Astrocyte (in vitro differentiated cells and primary cell): ENCODE measurements around the gene PRDM2. TPM values are rescaled to one million over a fixed set of nuclear protein-coding genes. Genes with fewer than 3 reads are reported as not detected.

ENCODE experiments used
- DNase-seq: peaks from one replicate; pipeline ENCODE4 v3.0.0-alpha.2; 2010; ENCODE audit warnings: low read depth
- FAIRE-seq: peaks from 2 replicates; lab custom pipeline; 2011; peaks lifted over from hg19 to GRCh38; lab: Jason Lieb, UNC
- H2AFZ ChIP-seq: 2 replicates; pipeline ENCODE4 v1.6.0; 2012; ENCODE audit warnings: low read depth, low read length, inconsistent platforms
- H3K27ac ChIP-seq: 2 replicates; pipeline ENCODE4 v1.5.1; 2011; ENCODE audit warnings: low read depth, low read length, inconsistent platforms
- H3K27me3 ChIP-seq: 2 replicates; pipeline ENCODE4 v1.6.0; 2011; ENCODE audit warnings: low read length, inconsistent platforms; ENCODE audit not compliant: insufficient read depth
- H3K36me3 ChIP-seq: 2 replicates; pipeline ENCODE4 v1.5.1; 2011; ENCODE audit warnings: low read length, inconsistent platforms; ENCODE audit not compliant: insufficient read depth
- H3K4me1 ChIP-seq: 2 replicates; pipeline ENCODE4 v1.5.1; 2011; ENCODE audit warnings: low read length, inconsistent platforms; ENCODE audit not compliant: insufficient read depth
- H3K4me2 ChIP-seq: 2 replicates; pipeline ENCODE4 v1.6.0; 2012; ENCODE audit warnings: low read length, inconsistent platforms
- H3K4me3 ChIP-seq: 2 replicates; pipeline ENCODE4 v1.5.1; 2011; ENCODE audit warnings: low read depth, mild to moderate bottlenecking, low read length, inconsistent platforms; ENCODE audit not compliant: insufficient read depth
- H3K79me2 ChIP-seq: 2 replicates; pipeline ENCODE4 v1.6.0; 2012; ENCODE audit warnings: mild to moderate bottlenecking, low read length, inconsistent platforms; ENCODE audit not compliant: insufficient read depth
- H3K9ac ChIP-seq: 2 replicates; pipeline ENCODE4 v1.6.0; 2012; ENCODE audit warnings: mild to moderate bottlenecking, low read length, inconsistent platforms
- H3K9me3 ChIP-seq: 2 replicates; pipeline ENCODE4 v1.5.1; 2012; ENCODE audit warnings: low read depth, mild to moderate bottlenecking, low read length, inconsistent platforms; ENCODE audit not compliant: insufficient read depth
- H4K20me1 ChIP-seq: 2 replicates; pipeline ENCODE4 v1.6.0; 2012; ENCODE audit warnings: low read length, inconsistent platforms; ENCODE audit not compliant: insufficient read depth
- H3K27ac Mint-ChIP-seq: one replicate; pipeline ENCODE4 v1.8.0; 2021; ENCODE audit warnings: mild to moderate bottlenecking, mixed read lengths; ENCODE audit not compliant: unreplicated experiment
- H3K27me3 Mint-ChIP-seq: one replicate; pipeline ENCODE4 v1.8.0; 2021; ENCODE audit warnings: low read depth, mixed read lengths; ENCODE audit not compliant: unreplicated experiment
- H3K36me3 Mint-ChIP-seq: one replicate; pipeline ENCODE4 v1.8.0; 2021; ENCODE audit warnings: low read depth, mixed read lengths; ENCODE audit not compliant: unreplicated experiment
- H3K4me1 Mint-ChIP-seq: one replicate; pipeline ENCODE4 v1.8.0; 2021; ENCODE audit warnings: low read depth, mixed read lengths; ENCODE audit not compliant: unreplicated experiment
- H3K4me3 Mint-ChIP-seq: one replicate; pipeline ENCODE4 v1.8.0; 2021; ENCODE audit warnings: mild to moderate bottlenecking, moderate library complexity, mixed read lengths; ENCODE audit not compliant: unreplicated experiment
- H3K9me3 Mint-ChIP-seq: one replicate; pipeline ENCODE4 v1.8.0; 2021; ENCODE audit warnings: mild to moderate bottlenecking, mixed read lengths; ENCODE audit not compliant: unreplicated experiment
- EZH2 ChIP-seq: IDR thresholded peaks from 2 replicates; pipeline ENCODE4 v1.6.1; 2012; ENCODE audit warnings: mild to moderate bottlenecking, low read length, inconsistent platforms; ENCODE audit not compliant: insufficient read depth
- total RNA-seq: library from RNA; stranded (reverse); gene quantifications from 2 replicates; pipeline ENCODE4 v1.2.1, GENCODE V29; 2021
- TF ChIP-seq, protein P1 (sequence below): IDR thresholded peaks from 2 replicates; pipeline ENCODE4 v1.5.1; 2011; ENCODE audit warnings: low read depth, mild to moderate bottlenecking, inconsistent platforms, low read length, moderate library complexity; ENCODE audit not compliant: insufficient read depth

PRDM2 gene
- total RNA-seq, 1 donor from 2014 or later: 49.0 TPM

DNA sequence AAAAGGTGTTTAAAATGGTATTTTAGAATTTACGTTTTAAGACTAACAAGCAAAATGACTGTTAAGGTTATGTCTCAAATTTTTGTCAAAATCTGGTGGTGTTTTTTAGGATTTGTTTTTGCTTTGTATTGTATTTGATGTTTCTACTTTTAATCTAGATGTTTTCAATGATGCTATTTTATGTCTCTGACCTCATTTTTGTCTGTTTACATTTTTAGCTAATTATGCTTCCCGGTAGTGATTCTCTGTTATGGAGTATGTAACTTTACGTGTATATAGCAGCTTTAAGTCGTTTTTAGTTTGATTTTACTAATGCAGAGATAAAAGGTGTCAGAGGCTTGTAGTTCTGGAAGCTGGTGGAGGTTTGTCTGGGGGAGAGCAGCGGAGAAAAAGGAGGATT lies 71.8 kb downstream of the PRDM2 start:
- Mint-ChIP-seq H3K4me1 (peaks cover 2% of the 10 kb centered on the region), H3K27ac (no peak overlapping the region), H3K27me3 (no peaks in the 10 kb centered on the region), H3K36me3 (peaks cover 7% of the 10 kb centered on the region), H3K4me3 (no peak overlapping the region), H3K9me3 (no peaks in the 10 kb centered on the region)
- Histone ChIP-seq H3K36me3 (peaks cover 11% of the 10 kb centered on the region), H3K79me2 (peaks cover 95% of the 10 kb centered on the region), H3K4me1 (peaks cover 5% of the 10 kb centered on the region), H2AFZ (no peak overlapping the region), H3K9ac (no peak overlapping the region), H3K9me3 (no peaks in the 10 kb centered on the region), H3K4me2 (no peak overlapping the region), H4K20me1 (peaks cover 91% of the 10 kb centered on the region), H3K27me3 (no peaks in the 10 kb centered on the region), H3K4me3 (no peak overlapping the region), H3K27ac (no peak overlapping the region)
- TF ChIP-seq EZH2: no peak
- TF ChIP-seq, protein P1, sequence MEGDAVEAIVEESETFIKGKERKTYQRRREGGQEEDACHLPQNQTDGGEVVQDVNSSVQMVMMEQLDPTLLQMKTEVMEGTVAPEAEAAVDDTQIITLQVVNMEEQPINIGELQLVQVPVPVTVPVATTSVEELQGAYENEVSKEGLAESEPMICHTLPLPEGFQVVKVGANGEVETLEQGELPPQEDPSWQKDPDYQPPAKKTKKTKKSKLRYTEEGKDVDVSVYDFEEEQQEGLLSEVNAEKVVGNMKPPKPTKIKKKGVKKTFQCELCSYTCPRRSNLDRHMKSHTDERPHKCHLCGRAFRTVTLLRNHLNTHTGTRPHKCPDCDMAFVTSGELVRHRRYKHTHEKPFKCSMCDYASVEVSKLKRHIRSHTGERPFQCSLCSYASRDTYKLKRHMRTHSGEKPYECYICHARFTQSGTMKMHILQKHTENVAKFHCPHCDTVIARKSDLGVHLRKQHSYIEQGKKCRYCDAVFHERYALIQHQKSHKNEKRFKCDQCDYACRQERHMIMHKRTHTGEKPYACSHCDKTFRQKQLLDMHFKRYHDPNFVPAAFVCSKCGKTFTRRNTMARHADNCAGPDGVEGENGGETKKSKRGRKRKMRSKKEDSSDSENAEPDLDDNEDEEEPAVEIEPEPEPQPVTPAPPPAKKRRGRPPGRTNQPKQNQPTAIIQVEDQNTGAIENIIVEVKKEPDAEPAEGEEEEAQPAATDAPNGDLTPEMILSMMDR: no peak
- no peak for FAIRE-seq
- no peak for DNase-seq

DNA sequence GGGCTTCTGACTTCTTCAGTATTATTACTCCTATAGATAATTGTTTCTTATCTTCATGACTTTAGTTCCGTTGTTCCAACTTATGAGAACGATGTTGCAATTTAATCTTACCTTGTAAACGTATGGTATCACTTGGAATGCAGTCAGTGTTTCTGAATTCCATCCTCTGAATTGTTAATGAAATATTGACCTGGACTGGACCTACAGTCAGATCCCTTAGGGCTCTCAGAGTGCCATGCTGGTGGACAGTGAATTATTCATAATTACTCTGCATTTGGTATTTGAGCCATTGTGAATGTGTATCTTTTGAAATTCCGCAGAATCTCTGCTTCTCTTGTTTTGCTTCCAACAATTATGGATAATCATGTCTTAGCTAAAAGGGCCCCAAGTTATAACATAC lies 72.3 kb downstream of the PRDM2 start:
- Histone ChIP-seq H3K9ac (no peak overlapping the region), H4K20me1 (peaks cover 93% of the 10 kb centered on the region), H3K4me3 (no peak overlapping the region), H3K36me3 (peaks cover 11% of the 10 kb centered on the region), H3K27ac (no peak overlapping the region), H3K9me3 (no peaks in the 10 kb centered on the region), H3K27me3 (no peaks in the 10 kb centered on the region), H3K4me1 (peaks cover 2% of the 10 kb centered on the region), H3K79me2 (peaks cover 90% of the 10 kb centered on the region), H2AFZ (no peak overlapping the region), H3K4me2 (no peak overlapping the region)
- H3K27ac Mint-ChIP-seq: no peak overlapping the region
- H3K36me3 Mint-ChIP-seq: peaks cover 7% of the 10 kb centered on the region
- H3K27me3 Mint-ChIP-seq: no peaks in the 10 kb centered on the region
- no peaks in the 10 kb centered on the region for H3K4me1 Mint-ChIP-seq
- H3K9me3 Mint-ChIP-seq: no peaks in the 10 kb centered on the region
- DNase-seq (no peak), FAIRE-seq (no peak)
- no peak overlapping the region for H3K4me3 Mint-ChIP-seq
- no peak for TF ChIP-seq EZH2
- TF ChIP-seq, protein P1: no peak

DNA sequence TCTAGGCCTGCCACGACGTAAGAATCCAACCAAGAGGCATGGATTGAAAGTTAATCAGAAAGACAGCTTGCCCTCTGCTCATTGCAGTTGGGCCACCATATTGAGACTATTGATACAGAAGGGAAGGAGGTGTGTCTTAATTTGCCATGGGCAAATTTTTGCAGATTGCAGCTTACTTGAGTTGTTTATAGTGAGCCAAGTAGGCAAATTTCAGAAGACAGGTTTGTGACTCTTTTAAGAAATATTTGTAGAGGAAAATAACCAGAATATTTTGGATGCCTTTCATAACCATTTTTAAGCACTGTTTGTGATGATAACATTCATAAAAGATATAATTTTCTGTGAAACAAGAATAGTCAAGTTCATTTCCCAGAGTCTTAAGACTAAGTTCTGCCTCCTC lies 74.1 kb downstream of the PRDM2 start:
- Histone ChIP-seq H3K36me3 (peaks cover 14% of the 10 kb centered on the region), H4K20me1 (peaks cover 87% of the 10 kb centered on the region), H2AFZ (no peak overlapping the region), H3K79me2 (peaks cover 84% of the 10 kb centered on the region), H3K4me3 (no peak overlapping the region), H3K4me2 (no peak overlapping the region), H3K9me3 (no peaks in the 10 kb centered on the region), H3K9ac (no peak overlapping the region), H3K27ac (no peak overlapping the region), H3K27me3 (no peaks in the 10 kb centered on the region), H3K4me1 (no peaks in the 10 kb centered on the region)
- FAIRE-seq (no peak), DNase-seq (no peak)
- Mint-ChIP-seq H3K36me3 (peaks cover 10% of the 10 kb centered on the region), H3K9me3 (no peaks in the 10 kb centered on the region), H3K27me3 (no peaks in the 10 kb centered on the region), H3K4me1 (no peaks in the 10 kb centered on the region), H3K27ac (no peak overlapping the region), H3K4me3 (no peak overlapping the region)
- TF ChIP-seq EZH2: no peak
- TF ChIP-seq, protein P1: no peak
